ENCODE results near the gene CD52. TPM values are rescaled to one million over a fixed set of nuclear protein-coding genes. Genes with fewer than 3 reads are reported as not detected.
A peak's percentile ranks its signal among the peaks of the same experiment; 100 is the strongest.

Gene CD52
- total and polyA plus RNA-seq, 7 donors, result 2.1 to 4.2 (median 3.9) TPM

- DNase-seq (no peak), ATAC-seq (no peak)
- Histone ChIP-seq H3K27me3 (ENCODE audit: insufficient read depth in 3 of 3, low read length in 2 of 3) (no peaks in the 10 kb centered on the region), H3K36me3 (ENCODE audit: insufficient read depth in 1 of 2, low read depth in 1 of 2) (peaks cover 4 to 31% of the 10 kb centered on the region in 2 donors), H3K4me1 (peaks cover 76% of the 10 kb centered on the region), H3K27ac (peak overlapping the region; percentile 92), H3K4me3 (peak overlapping the region; percentile 78), H3K9me3 (no peaks in the 10 kb centered on the region)
- WGBS, 3 donors, result 82 to 94% (median 86%) methylated on average over 5 of the region's 5 CpGs
- TF ChIP-seq CTCF (IDR thresholded peaks at IDR 0.05), result no peak
- intact Hi-C loops (cut with DNase I), result no loop called here
Observed at GRCh38 chr1:26281091-26281958, 36.4 kb upstream of the CD52 start.

- Histone ChIP-seq H3K27ac (peak overlapping the region; percentile 92), H3K4me1 (peaks cover 75% of the 10 kb centered on the region), H3K9me3 (no peaks in the 10 kb centered on the region), H3K36me3 (ENCODE audit: insufficient read depth in 1 of 2, low read depth in 1 of 2) (peaks cover 4 to 26% of the 10 kb centered on the region in 2 donors), H3K4me3 (no peak overlapping the region), H3K27me3 (ENCODE audit: insufficient read depth in 3 of 3, low read length in 2 of 3) (no peaks in the 10 kb centered on the region)
- no peak for TF ChIP-seq CTCF (IDR thresholded peaks at IDR 0.05)
- no peak for ATAC-seq
- WGBS, 3 donors, result 30 to 45% (median 36%) methylated on average over 14 to 15 of the region's 15 CpGs
- DNase-seq, result peak in 1 of 2 donors; percentile 46
- intact Hi-C loops (cut with DNase I), result no loop called here
Observed at GRCh38 chr1:26281971-26282370, 35.8 kb upstream of the CD52 start.

- Histone ChIP-seq H3K9me3 (no peaks in the 10 kb centered on the region), H3K27ac (peak overlapping the region; percentile 92), H3K4me3 (no peak overlapping the region), H3K4me1 (peaks cover 70% of the 10 kb centered on the region), H3K27me3 (ENCODE audit: insufficient read depth in 3 of 3, low read length in 2 of 3) (no peaks in the 10 kb centered on the region), H3K36me3 (ENCODE audit: insufficient read depth in 1 of 2, low read depth in 1 of 2) (peaks cover 0 to 21% of the 10 kb centered on the region in 2 donors)
- no peak for DNase-seq
- WGBS, 3 donors, result 71 to 86% (median 75%) methylated on average over 17 to 22 of the region's 22 CpGs
- no peak for TF ChIP-seq CTCF (IDR thresholded peaks at IDR 0.05)
- intact Hi-C loops (cut with DNase I), result no loop called here
- ATAC-seq, result no peak
Observed at GRCh38 chr1:26282401-26282918, 35.3 kb upstream of the CD52 start.

DNA sequence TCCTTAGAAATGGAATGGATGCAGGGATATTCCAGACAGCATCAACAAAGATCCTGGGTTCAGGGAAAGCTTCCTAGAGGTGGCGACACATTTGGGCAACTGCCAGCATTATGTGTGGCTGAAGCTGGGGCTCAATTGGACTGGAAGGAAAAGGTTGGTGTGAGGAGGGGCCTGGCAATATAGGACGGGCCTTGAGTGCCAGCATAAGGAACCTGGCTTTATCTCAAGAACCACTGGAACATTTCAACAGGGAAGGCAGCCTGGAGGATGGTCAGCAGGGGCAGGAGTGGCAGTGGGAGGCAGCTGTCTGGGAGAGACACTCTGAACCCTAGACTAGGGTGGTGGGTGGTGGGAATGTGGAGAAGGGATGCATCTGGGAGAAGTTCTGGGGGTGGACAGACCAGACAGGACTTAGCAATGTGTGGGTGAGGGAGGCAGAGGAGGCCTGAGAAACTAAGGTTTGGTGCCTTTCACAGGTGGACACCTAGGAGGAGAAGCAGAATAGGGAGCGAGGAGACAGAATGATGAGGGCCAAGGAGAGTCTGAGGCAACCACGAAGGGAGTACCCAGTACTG lies 34.4 kb upstream of the CD52 start:
- H3K27me3 ChIP-seq (ENCODE audit: insufficient read depth in 3 of 3, low read length in 2 of 3), result no peaks in the 10 kb centered on the region
- DNase-seq (no peak), ATAC-seq (no peak)
- intact Hi-C loops (cut with DNase I), result no loop called here
- H3K27ac ChIP-seq, result peak overlapping the region; percentile 80
- TF ChIP-seq CTCF (IDR thresholded peaks at IDR 0.05), result no peak
- WGBS, 3 donors, result 54 to 78% (median 59%) methylated on average over 4 of the region's 4 CpGs
- H3K36me3 ChIP-seq (ENCODE audit: insufficient read depth in 1 of 2, low read depth in 1 of 2), result peaks cover 0 to 12% of the 10 kb centered on the region in 2 donors
- H3K4me1 ChIP-seq, result peaks cover 63% of the 10 kb centered on the region
- H3K9me3 ChIP-seq, result no peaks in the 10 kb centered on the region
- H3K4me3 ChIP-seq, result no peak overlapping the region

Data from psoas muscle (tissue), 8 donors.